Bone marrow (tissue), 2 donors: ENCODE measurements around the gene AUTS2.

Source experiments
- DNase-seq, 2 donors: peaks; one replicate each; lab custom pipeline; 2025; lab: John Stamatoyannopoulos, UW

The AUTS2 gene

DNA sequence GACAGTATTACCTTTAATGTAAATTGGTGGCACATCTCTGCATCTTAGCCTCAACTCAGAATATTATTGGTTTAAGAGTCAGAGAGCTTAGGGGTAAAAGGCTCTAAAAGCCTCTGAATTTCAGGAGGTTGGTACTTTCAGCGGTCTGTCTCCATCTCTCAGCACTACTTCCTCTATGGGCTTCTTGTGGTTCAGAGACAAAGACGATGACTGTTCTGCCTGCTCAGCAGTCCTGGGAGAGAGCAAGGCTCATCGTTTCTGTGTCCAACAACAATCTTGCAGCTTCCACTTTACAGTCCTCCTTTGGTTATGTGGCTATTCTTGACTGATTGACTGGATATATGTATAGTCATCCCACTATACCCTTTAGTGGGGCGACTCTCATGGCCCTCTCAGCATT lies 394.7 kb downstream of the AUTS2 start:
- DNase-seq: peak in 1 of 2 donors; percentile 84

DNA sequence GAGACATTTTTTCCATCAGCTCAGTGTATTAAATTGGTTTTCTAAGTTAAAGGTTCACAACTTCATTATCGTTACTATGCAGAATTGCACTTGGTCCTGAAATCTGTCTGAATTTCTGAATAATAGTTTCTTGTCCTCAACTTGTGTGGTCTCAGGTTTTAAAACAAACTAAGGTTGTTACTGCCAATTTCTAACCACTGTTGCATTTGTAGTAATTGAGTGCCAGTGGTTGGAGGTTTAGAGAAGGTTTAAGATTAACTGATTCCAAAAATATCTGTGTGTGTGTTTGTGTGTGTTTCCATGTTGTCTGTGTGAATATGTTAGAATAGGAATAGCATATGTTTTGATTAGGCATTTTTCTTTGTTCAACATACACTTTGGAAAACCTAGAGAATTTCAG lies 395.9 kb downstream of the AUTS2 start:
- no peak for DNase-seq

DNA sequence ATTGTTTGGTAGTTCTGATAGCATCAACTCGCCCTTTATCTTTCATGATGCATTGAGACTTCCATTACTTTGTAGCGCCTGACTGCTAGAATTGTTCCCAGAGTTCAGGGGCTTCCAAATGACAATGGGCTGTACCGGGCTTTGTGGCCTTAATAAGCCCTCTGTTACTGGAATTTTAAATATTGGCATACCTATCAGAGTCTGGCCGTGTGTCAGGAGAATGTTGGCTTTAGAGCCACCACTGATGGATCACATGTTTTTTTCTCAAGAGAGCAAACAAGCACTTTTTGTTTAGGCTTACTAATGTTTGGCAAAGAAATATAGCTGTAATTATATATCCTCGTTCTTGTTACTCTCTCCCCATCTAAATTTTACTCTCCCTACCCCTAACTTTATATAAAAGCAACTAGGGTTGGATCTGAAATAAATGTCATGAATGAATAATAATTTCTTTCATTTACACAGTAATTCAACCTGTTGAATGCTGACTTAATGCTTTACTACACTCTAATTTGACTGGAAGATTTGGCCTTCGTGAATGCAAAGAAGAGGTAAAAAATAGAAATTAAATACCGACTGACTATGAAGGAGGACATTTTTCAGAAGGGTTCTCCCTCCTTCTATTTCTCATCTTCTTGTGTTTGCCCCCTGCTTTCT lies 396.7 kb downstream of the AUTS2 start:
- no peak for DNase-seq

- no peak for DNase-seq
Observed at GRCh38 chr7:69996121-69996520, 397.8 kb downstream of the AUTS2 start.

DNA sequence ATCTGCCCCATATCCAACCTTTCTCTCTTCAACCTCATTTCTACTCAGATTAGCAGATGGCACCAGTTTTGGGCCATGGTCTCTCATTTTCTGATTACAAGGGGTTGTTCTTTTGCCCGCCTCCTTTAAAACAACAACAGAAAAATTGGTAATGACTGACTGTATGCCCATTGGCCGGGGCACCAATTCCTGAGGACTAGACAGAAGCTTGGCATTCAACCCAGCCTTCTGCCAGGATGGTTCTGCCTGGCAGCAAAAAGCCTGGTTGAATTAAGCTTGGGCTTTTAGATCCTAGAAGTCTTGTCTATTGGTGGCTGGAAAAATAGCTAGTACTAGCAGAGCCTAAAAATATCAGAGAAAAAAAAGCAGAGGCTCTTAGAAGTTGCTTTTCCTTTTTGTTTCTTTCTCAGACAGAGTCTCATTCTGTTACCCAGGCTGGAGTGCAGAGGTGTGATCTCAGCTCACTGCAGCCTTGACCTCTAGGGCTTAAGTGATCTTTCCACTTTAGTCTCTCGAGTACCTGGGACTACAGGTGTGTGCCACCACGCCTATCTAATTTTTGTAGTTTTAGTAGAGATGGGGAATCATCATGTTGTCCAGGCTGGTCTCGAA lies 402.6 kb downstream of the AUTS2 start:
- DNase-seq: no peak

- DNase-seq: no peak
Observed at GRCh38 chr7:70005480-70005879, 407.2 kb downstream of the AUTS2 start.

GRCh38 chr7:70005891-70006260 lies 407.6 kb downstream of the AUTS2 start:
- no peak for DNase-seq

DNA sequence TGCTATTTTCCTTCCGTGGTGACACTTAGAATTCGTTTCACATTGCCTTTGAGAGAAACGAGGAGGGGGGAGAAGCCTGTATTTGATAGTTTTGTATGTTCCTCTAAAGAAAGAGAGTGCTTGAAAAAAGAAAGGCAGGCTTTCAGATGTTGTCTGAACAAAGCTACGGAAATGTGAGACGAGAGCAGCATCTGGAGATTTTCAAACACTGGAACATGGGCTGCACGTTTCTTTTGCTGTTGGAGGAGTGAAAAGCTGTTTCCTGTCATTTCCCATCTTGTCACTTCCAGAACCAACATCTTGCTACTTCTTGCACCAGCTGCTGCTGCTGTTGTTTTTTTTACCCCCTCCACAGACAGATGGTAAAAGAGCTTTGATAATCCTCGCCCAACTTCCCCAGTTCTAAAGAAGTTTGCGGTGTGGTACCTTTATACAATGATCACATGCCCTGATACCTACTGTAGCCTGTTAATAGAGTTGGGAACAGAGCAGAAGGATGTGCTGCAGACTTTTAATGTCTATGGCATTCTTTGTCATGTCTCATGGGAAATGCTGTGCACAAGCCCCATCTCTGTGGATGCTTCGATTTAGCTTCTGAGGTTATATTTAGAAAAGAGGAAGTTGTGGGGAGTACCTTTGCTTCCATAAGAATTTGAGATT lies 408.1 kb downstream of the AUTS2 start:
- DNase-seq: peak in 1 of 2 donors; percentile 90

DNA sequence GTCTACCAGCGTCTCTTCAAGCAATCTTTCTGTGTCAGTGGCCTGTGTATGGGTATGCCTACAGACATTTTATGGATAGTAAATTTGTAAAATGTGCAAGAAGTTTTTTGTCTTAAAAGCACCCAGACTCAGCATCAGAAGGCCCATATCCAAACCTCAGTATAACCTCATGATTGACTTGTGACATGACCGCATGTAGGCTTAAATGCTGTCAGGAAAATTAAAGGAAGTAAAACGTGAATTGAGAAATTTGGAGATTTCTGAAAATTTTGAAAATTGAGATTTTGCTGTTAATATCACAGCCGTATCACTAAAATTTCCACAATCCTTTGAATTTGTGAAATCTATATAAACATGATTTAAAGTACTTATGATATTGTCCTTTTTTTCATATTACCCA lies 410.2 kb downstream of the AUTS2 start:
- DNase-seq: no peak

GRCh38 chr7:70014472-70015177 lies 416.4 kb downstream of the AUTS2 start:
- peak in 1 of 2 donors; percentile 18 for DNase-seq

DNA sequence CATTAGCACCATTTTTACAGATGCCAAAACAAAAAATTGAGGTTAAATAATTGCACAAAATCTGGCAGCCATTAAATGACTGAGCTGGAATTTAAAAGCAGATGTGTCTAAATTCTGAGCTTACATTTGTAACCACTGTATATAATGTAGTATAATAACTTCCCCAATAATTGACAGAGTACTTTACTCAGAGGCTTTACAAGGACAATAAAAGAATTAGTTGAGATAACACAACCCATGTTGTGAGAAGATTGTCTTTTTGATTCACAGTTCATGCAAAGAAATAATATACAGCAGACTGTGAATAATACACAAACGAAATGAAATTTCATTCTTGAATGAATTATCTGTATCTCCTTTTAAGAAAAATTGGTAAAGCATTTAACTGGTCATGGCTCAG lies 417.1 kb downstream of the AUTS2 start:
- DNase-seq: no peak

DNA sequence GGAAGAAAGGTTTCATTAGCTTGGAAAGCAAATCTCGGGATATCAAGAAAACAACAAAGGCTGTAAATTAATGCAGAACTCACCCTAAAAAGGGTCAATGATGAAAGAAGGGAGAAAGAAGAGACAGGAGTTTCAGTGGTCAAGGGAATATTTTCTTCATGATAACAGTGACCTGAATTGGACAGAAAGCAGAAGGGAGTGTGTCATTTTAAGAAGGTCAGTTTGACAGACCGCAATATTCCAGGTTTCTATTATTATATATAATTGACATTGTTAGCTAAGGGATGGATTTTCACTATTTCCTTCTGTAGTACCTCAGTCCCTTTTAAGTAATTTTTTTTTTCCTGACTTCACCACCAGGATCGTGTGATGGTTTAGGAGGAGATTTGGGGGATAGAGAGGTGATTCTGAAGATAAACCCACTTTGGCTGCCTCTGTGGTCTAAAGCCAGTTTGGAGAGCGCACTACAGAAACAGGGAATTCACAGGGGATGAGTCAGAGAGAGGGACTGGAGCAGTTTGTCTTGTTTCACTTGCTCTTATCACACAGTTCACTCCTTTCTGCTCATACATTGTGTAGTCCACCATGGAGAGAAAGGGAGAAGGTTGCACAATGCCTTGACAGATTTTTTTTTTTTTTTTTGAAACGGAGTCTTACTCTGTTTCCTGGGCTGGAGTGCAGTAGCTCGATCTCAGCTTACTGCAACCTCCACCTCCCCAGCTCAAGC lies 417.9 kb downstream of the AUTS2 start:
- peak in 1 of 2 donors; percentile 69 for DNase-seq

GRCh38 chr7:70017357-70017756 lies 419.1 kb downstream of the AUTS2 start:
- DNase-seq: no peak

GRCh38 chr7:70018700-70019099 lies 420.4 kb downstream of the AUTS2 start:
- DNase-seq: no peak

DNA sequence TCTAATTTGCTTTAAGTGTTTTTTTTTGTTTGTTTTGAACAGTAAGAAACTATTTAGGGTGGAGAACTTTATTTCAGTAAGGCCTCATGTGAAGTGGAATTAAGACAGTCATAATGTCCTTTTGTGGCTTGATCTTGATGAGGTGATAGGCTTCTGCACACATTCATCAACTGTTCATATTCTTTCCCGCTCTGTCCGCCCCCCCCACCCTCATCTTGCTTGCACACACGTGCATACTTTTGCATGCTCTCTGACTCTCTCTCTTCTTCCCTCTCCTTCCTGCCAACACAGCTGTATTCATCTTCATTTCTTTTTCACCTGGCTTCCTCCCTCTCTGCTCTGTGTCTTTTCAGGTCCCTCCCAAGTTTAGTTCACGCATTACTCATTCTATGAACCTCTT lies 429.6 kb downstream of the AUTS2 start:
- no peak for DNase-seq

DNA sequence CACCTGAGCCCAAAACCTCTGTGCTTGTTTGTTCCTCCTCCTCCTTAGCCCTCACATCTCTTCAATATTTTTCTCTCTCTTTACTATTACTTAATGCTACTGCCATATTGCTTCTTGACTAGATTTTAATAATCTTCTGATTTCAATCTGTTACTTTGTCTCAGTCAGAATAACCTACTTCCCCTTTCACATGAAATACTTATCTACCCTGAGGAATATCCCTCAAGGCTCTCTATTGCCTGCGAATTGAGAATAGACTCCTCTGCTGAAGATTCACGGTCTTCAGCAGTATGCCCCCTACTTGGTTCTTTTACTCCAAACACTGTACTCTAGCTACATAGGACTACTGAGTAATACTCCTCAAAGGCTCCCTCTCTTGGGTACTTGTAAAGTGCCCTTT lies 430.3 kb downstream of the AUTS2 start:
- no peak for DNase-seq

GRCh38 chr7:70029993-70030392 lies 431.7 kb downstream of the AUTS2 start:
- no peak for DNase-seq

DNA sequence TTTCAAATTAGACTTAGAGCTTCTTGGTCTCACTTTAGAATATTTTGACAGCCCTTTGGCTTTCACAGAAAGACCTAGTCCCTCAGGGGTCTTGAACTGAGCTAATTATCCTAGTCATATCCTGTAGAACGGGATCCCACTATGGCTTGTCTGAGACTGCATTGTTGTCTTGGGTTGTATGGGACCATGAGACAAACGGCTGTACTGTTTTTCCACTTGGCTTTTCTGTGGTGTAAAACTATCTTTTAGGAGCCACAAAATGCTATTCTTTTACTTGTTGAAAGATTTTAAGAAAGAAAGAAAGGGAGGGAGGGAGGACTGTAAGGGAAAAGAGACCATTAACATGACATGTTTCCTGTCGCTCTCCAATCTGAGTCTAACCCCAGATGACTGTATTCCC lies 432.5 kb downstream of the AUTS2 start:
- DNase-seq: no peak

GRCh38 chr7:70031245-70031644 lies 433.0 kb downstream of the AUTS2 start:
- no peak for DNase-seq

DNA sequence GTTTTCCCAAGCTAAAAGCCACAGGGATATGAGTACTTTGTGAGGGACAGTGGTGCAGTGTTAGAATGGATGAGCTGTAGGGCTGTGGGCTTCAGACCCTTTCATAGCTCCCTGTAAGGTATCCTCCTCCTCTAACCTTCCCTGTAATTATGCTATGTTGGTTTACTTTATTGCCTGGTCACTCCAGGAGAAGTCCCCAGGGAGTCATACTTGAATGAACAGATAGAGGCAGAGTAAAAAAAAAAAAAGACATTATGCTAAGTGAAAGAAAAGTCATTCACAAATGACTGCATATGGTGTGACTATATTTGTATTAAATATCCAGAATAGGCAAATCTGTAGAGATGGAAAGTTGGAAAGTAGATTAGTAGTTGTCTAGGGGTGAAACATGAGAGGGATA lies 434.4 kb downstream of the AUTS2 start:
- no peak for DNase-seq

DNA sequence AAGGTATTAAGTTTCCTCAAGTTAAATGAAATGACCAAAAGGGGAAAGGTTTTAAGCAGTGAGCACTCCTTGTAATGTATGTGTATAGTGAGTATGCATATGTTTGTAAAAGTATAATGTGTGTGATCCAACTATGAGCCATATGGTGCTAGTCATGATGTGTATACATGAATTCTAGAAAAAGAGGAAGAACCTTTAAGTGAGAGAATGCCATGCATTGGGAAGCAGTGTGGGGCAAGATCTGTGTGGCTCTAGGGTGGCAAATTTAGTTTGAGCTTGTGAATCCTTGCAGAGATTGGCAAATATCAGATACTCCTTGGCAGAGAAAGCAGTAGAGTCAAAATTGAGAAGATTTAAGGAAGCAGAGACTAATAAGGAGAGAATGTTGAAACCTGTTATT lies 435.0 kb downstream of the AUTS2 start:
- no peak for DNase-seq

GRCh38 chr7:70034999-70035398 lies 436.7 kb downstream of the AUTS2 start:
- no peak for DNase-seq
